Stimulated activated CD8-positive, alpha-beta memory T cell treated with anti-CD3 and anti-CD28 coated beads, Interleukin-4, amount 100 ng/mL, for 24 hours (primary cell): ENCODE data around the gene ACOX1.

Experiments
- DNase-seq: peaks from one replicate; pipeline ENCODE4 v3.0.0-alpha.2; 2020; ENCODE audit warnings: low read depth

ACOX1 gene

GRCh38 chr17:75978938-75979704, at the start of gene ACOX1, which contains the start of gene TEN1:
TSS of gene ACOX1 (minus strand) at chr17:75979166. CDS start at chr17:75979073, 93 bp downstream.
TSS of gene TEN1 (plus strand) at chr17:75979240. CDS start at chr17:75986193, 6,953 bp downstream.
- DNase-seq = peak; percentile 95

- DNase-seq = no peak
Observed at GRCh38 chr17:76027159-76027839, 48.3 kb upstream of the ACOX1 start, which contains the start of gene EVPL. TSS of gene EVPL (minus strand) at chr17:76027306. CDS start at chr17:76027198, 108 bp downstream.

- no peak for DNase-seq
Observed at GRCh38 chr17:76026714-76027158, 47.8 kb upstream of the ACOX1 start.

GRCh38 chr17:76025294-76025693, 46.3 kb upstream of the ACOX1 start:
- DNase-seq = no peak

GRCh38 chr17:76024353-76024752, 45.4 kb upstream of the ACOX1 start:
- no peak for DNase-seq

- no peak for DNase-seq
Observed at GRCh38 chr17:76023900-76024237, 44.9 kb upstream of the ACOX1 start.

- no peak for DNase-seq
Observed at GRCh38 chr17:76022973-76023899, 44.3 kb upstream of the ACOX1 start.

GRCh38 chr17:76022285-76022684, 43.3 kb upstream of the ACOX1 start:
- DNase-seq = no peak

GRCh38 chr17:76019833-76020467, 41.0 kb upstream of the ACOX1 start:
- DNase-seq = no peak

- no peak for DNase-seq
Observed at GRCh38 chr17:76018801-76019200, 39.8 kb upstream of the ACOX1 start.

GRCh38 chr17:76018340-76018680, 39.3 kb upstream of the ACOX1 start:
- no peak for DNase-seq

- DNase-seq = no peak
Observed at GRCh38 chr17:76017481-76018339, 38.7 kb upstream of the ACOX1 start.

- DNase-seq = no peak
Observed at GRCh38 chr17:76014925-76015261, 35.9 kb upstream of the ACOX1 start.

GRCh38 chr17:76014100-76014924, 35.3 kb upstream of the ACOX1 start:
- DNase-seq = peak; percentile 65

GRCh38 chr17:76013377-76013932, 34.5 kb upstream of the ACOX1 start:
- DNase-seq = no peak

GRCh38 chr17:76011951-76012350, 33.0 kb upstream of the ACOX1 start:
- no peak for DNase-seq

GRCh38 chr17:76009969-76010661, 31.1 kb upstream of the ACOX1 start:
- no peak for DNase-seq

- no peak for DNase-seq
Observed at GRCh38 chr17:76009447-76009846, 30.5 kb upstream of the ACOX1 start.
